ENCODE measurements around the gene RGS1.
A peak's percentile ranks its signal among the peaks of the same experiment; 100 is the strongest.

DNA sequence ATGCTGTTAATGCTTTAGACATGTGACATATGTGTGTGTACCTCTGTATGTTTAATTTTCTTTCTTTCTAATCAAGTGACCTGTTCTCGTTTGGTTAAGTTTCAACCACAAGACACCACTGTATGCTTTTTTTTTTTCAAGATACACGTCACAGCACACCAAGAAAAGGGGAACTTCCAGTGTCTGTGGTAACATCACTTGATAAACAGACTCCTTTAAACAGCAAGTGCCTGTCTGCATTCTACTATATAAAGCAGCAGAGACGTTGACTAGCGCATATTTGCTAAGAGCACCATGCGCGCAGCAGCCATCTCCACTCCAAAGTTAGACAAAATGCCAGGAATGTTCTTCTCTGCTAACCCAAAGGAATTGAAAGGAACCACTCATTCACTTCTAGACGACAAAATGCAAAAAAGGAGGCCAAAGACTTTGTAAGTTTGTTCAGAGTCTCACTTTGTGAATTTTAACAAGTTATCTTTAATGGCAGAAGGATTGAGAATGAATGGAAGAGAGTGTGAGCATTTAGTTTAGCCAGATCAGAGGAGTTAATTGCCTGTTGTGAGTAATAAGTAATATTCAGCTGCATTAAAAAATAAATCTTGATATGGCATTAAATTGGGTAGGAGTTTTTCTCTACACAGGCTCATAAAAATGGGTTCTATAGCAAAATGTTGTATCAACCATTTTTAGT is at the start of gene RGS1:
- TF ChIP-seq, protein P1, sequence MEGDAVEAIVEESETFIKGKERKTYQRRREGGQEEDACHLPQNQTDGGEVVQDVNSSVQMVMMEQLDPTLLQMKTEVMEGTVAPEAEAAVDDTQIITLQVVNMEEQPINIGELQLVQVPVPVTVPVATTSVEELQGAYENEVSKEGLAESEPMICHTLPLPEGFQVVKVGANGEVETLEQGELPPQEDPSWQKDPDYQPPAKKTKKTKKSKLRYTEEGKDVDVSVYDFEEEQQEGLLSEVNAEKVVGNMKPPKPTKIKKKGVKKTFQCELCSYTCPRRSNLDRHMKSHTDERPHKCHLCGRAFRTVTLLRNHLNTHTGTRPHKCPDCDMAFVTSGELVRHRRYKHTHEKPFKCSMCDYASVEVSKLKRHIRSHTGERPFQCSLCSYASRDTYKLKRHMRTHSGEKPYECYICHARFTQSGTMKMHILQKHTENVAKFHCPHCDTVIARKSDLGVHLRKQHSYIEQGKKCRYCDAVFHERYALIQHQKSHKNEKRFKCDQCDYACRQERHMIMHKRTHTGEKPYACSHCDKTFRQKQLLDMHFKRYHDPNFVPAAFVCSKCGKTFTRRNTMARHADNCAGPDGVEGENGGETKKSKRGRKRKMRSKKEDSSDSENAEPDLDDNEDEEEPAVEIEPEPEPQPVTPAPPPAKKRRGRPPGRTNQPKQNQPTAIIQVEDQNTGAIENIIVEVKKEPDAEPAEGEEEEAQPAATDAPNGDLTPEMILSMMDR (IDR thresholded peaks at IDR 0.05) = no peak
- peak; percentile 95 to 98 (median 96) for TF ChIP-seq POLR2AphosphoS5 (IDR thresholded peaks at IDR 0.05)
- TF ChIP-seq POLR2A (IDR thresholded peaks at IDR 0.05) = peak; percentile 95

All from transverse colon (tissue), 4 donors.